HFFc6 (cell line): ENCODE measurements around the gene PPP6R1. TPM values are rescaled to one million over a fixed set of nuclear protein-coding genes. Genes with fewer than 3 reads are reported as not detected.
"Not testable (repeated sequence)": the region's sequence is repeated elsewhere in the genome, so short reads cannot be mapped to it uniquely, and the experiment has no call there.

Source experiments
- DNase-seq: peaks from one replicate; pipeline ENCODE4 v3.0.0-alpha.2; 2018
- H3K27ac Mint-ChIP-seq: 2 replicates; pipeline ENCODE4 v1.8.0; 2020; ENCODE audit warnings: mild to moderate bottlenecking, mixed read lengths
- H3K27me3 Mint-ChIP-seq: 2 replicates; pipeline ENCODE4 v1.8.0; 2021; ENCODE audit warnings: mild to moderate bottlenecking, moderate library complexity, mixed read lengths; ENCODE audit not compliant: insufficient read depth
- H3K36me3 Mint-ChIP-seq: 2 replicates; pipeline ENCODE4 v1.8.0; 2021; ENCODE audit warnings: low read depth, mixed read lengths
- H3K4me1 Mint-ChIP-seq: 2 replicates; pipeline ENCODE4 v1.8.0; 2020; ENCODE audit warnings: low read depth, mixed read lengths
- H3K4me3 Mint-ChIP-seq: 2 replicates; pipeline ENCODE4 v1.8.0; 2020; ENCODE audit warnings: mild to moderate bottlenecking, moderate library complexity, mixed read lengths
- H3K9me3 Mint-ChIP-seq: 2 replicates; pipeline ENCODE4 v1.8.0; 2020; ENCODE audit warnings: mild to moderate bottlenecking, mixed read lengths
- total RNA-seq, 6 experiments: library from RNA; stranded (reverse); fragmentation: NEBNext Ultra II Directional; extraction: Animal tissue kit (Norgen Biotek cat#: 25700); gene quantifications; 2 replicates in 1 of 6; 3 replicates in 5 of 6; pipeline ENCODE4 v1.2.3, GENCODE V29; 2021
- TF ChIP-seq, protein P1 (sequence below): fragments of 200-600 bp; sonication (generic); IDR thresholded peaks from 2 replicates; pipeline ENCODE4 v1.5.0; 2021; ENCODE audit warnings: antibody characterized with exemption, mild to moderate bottlenecking

Gene PPP6R1
- total RNA-seq, 6 experiments from 2014 or later: 85.8 to 93.7 (median 88.9) TPM

DNA sequence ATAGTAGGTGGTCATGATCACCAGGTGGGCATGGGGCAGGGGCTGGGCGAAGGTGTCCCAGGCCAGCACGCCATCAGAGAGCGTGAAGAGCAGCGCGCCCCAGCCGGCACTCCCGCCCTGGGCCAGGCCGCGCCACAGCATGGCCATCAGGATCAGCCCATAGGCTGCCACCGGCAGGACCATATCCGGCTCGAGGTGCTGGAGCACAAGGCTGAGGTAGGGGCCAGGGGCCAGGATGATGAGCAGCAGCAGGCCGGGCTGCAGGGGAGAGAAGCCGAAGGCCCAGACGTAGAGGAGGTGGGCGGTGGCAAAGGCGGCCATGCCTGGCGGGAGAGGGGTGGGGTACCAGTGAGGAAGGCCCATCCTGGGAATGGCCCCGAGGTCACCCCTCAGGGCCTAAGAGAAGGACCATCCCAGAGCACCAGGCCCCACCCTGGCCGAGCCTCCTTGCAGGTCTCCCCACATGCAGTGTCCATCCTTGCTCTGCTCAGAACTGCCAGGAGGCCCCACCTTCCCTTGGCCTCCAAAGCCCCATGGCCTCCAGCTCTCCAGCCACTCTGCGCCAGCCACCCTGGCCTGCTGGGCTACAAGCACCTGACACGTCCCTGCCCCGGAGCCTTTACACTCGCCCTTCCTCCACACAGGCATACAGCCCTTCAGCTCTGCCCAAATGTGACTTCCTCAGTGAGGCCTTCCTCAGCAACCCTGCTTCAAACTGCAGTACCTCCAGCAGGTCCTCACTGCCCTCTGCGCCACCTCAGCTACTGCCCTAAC lies 31.4 kb downstream of the PPP6R1 start:
- no peaks in the 10 kb centered on the region for H3K4me1 Mint-ChIP-seq
- H3K36me3 Mint-ChIP-seq: peaks cover 10% of the 10 kb centered on the region
- no peak overlapping the region for H3K27ac Mint-ChIP-seq
- H3K9me3 Mint-ChIP-seq: no peaks in the 10 kb centered on the region
- TF ChIP-seq, protein P1, sequence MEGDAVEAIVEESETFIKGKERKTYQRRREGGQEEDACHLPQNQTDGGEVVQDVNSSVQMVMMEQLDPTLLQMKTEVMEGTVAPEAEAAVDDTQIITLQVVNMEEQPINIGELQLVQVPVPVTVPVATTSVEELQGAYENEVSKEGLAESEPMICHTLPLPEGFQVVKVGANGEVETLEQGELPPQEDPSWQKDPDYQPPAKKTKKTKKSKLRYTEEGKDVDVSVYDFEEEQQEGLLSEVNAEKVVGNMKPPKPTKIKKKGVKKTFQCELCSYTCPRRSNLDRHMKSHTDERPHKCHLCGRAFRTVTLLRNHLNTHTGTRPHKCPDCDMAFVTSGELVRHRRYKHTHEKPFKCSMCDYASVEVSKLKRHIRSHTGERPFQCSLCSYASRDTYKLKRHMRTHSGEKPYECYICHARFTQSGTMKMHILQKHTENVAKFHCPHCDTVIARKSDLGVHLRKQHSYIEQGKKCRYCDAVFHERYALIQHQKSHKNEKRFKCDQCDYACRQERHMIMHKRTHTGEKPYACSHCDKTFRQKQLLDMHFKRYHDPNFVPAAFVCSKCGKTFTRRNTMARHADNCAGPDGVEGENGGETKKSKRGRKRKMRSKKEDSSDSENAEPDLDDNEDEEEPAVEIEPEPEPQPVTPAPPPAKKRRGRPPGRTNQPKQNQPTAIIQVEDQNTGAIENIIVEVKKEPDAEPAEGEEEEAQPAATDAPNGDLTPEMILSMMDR: no peak
- DNase-seq: no peak
- no peak overlapping the region for H3K4me3 Mint-ChIP-seq
- peaks cover 8% of the 10 kb centered on the region for H3K27me3 Mint-ChIP-seq

DNA sequence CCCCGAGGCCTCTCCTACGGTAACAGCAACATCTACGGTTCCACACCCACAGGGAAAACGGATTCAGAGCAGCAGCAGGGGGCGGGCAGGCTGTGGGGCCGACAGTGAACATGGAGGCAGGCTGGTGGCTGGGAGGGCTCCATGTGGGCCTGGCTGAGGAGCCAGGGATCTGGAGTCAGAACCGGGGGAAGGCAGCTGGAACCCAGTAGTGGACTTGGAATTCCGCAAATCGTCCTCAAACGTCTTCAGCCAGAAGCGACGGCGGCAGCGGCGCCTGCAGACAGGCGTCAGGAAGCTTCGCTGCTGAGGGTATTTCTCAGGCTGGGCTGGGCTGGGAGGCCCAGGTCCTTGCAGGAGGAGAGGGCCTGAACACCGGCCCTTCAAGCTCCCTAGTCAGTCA lies 32.0 kb downstream of the PPP6R1 start:
- Mint-ChIP-seq H3K4me1 (no peaks in the 10 kb centered on the region; the same call in 1 of the 2 replicates), H3K36me3 (peaks cover 10% of the 10 kb centered on the region), H3K27ac (no peak overlapping the region; the same call in 1 of the 2 replicates), H3K27me3 (peaks cover 8% of the 10 kb centered on the region), H3K9me3 (no peaks in the 10 kb centered on the region), H3K4me3 (no peak overlapping the region)
- TF ChIP-seq, protein P1: no peak
- no peak for DNase-seq

DNA sequence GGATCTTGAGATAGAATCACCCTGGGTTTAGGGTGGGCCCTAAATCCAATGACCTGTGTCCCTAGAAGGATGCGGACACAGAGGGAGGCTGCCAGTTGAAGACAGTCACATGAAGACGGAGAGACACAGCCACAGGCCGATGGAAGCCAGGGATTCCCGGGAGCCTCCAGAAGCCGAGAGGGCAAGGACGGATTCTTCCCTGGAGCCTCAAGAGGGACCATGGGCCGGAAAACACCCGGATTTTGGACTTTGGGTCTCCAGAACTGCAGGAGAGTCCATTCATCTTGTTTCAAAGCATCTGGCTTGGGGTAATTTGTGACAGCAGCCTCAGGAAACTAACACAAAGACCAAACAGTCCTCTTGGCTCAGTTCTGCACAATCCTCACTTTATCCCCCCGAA lies 32.5 kb downstream of the PPP6R1 start:
- H3K4me1 Mint-ChIP-seq: peaks cover 4% of the 10 kb centered on the region; the same call in 1 of the 2 replicates
- H3K9me3 Mint-ChIP-seq: no peaks in the 10 kb centered on the region; the same call in 1 of the 2 replicates
- DNase-seq: no peak
- TF ChIP-seq, protein P1: no peak
- peaks cover 8% of the 10 kb centered on the region for H3K27me3 Mint-ChIP-seq
- H3K36me3 Mint-ChIP-seq: peaks cover 13% of the 10 kb centered on the region
- no peak overlapping the region for H3K4me3 Mint-ChIP-seq
- no peak overlapping the region for H3K27ac Mint-ChIP-seq

DNA sequence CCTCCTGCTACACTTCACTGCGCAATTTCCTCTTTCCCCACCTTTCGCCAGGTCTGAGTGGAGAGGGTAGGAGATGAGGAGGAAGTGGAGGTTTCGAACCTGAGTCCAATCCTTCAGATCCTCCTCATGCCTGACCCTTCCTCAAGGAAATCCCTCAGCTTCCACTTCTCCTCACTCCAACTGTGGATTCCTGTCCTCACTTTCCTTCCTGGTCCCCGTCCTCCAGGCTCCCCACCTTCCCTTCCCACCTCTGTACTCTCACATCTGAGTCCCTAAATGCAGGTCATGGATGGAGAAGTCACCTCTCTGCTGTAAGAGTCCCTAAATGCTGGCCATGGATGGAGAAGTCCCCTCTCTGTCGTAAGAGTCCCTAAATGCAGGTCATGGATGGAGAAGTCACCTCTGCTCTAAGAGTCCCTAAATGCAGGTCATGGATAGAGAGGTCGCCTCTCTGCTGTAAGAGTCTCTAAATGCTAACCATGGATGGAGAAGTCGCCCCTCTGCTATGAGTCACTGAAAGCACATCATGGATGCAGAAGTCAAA lies 33.3 kb downstream of the PPP6R1 start:
- TF ChIP-seq, protein P1: no peak
- Mint-ChIP-seq H3K27ac (no peak overlapping the region), H3K27me3 (peaks cover 8% of the 10 kb centered on the region), H3K36me3 (peaks cover 20% of the 10 kb centered on the region), H3K4me1 (peaks cover 4% of the 10 kb centered on the region; the same call in 1 of the 2 replicates), H3K4me3 (no peak overlapping the region; the same call in 1 of the 2 replicates), H3K9me3 (peaks cover 7% of the 10 kb centered on the region)
- DNase-seq: no peak

DNA sequence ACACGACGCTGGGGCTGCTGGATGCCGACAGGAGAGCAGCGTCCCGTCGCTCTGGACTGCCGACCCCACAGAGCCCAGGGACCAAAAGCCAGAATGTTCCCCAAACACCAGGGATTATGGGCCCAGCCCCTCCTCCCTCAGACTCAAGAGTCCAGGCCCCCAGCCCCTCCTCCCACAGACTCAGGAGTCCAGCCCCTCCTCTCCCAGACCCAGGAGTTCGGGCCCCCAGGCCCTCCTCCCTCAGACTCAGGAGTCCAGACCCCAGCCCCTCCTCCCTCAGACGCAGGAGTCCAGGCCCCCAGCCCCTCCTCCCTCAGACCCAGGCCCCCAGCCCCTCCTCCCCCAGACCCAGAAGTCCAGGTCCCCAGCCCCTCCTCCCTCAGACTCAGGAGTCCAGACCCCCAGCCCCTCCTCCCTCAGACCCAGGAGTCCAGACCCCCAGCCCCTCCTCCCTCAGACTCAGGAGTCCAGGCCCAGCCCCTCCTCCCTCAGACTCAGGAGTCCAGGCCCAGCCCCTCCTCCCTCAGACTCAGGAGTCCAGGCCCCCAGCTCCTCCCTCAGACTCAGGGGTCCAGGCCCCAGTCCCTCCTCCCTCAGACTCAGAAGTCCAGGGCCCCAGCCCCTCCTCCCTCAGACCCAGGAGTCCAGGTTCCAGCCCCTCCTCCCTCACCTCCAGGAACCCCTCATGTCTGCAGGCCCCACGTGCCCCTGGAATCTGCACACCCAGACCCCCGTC lies 34.0 kb downstream of the PPP6R1 start:
- not testable (repeated sequence) for H3K27me3 Mint-ChIP-seq, H3K27ac Mint-ChIP-seq, DNase-seq, H3K4me3 Mint-ChIP-seq, H3K4me1 Mint-ChIP-seq
- Mint-ChIP-seq H3K9me3 (peaks cover 10% of the 10 kb centered on the region), H3K36me3 (peaks cover 24% of the 10 kb centered on the region)
